Measurements from ENCODE around the gene HOXB5. TPM values are rescaled to one million over a fixed set of nuclear protein-coding genes. Genes with fewer than 3 reads are reported as not detected.

Gene HOXB5
- total and polyA plus RNA-seq, 4 donors: 1.4 to 5.9 (median 3.6) TPM; not detected in 1

DNA sequence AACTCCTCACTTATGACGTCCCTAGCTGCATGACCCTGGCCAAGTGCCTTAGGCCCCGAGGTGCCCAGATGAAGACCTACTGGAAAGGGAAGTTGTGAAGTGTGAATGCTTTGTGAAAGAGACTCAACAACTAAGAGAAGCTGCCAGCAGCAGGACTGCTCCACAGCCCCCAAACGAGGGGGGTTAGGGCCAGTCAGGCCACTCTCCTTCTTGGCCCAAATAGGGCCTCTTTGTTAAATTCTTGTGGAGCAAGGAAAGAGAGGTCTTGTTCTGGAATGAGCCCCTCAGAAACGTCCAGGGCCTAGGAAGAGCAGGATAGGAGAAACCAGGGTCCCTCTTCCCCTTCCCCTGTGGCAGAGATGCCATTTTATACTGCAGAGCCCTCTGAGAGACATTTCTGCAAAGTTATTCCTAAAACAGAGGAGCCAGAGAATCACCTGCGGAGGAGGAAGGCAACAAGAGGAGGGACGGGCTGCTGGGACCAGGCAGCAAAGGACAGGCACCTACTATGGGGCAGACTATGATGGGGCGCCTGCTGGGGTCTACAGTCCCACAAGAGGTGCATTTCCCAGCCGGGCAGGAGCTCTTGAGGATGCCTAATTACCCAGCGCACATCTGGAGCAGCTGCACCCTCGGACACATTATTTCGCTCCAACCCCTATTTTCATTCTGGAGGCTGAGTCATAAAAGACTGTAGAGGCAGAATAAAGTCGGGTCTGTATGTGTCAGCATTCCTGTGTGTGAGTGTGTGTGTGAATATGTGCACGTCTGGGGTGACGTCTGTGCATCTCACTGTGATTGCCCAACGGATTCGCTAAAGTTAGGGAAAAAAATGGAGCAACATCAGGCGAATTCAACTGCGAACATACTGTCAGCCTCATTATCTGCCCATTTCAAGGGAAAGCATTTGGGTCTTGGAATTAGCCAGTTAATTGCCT is 44.0 kb upstream of the HOXB5 start:
- Histone ChIP-seq H3K4me1 (ENCODE audit: control insufficient read depth in 1 of 2, insufficient read depth in 2 of 2, low read length in 2 of 2) (no peaks in the 10 kb centered on the region), H3K27ac (ENCODE audit: low read depth in 1 of 2, low read length in 2 of 2) (no peak overlapping the region), H3K27me3 (ENCODE audit: control insufficient read depth in 1 of 2, insufficient read depth in 2 of 2, low read length in 1 of 2) (peaks cover 0 to 2% of the 10 kb centered on the region in 2 donors), H3K36me3 (ENCODE audit: control insufficient read depth in 1 of 2, insufficient read depth in 2 of 2, low read length in 1 of 2) (no peaks in the 10 kb centered on the region), H3K9me3 (ENCODE audit: control insufficient read depth, low read length) (no peaks in the 10 kb centered on the region), H3K4me3 (ENCODE audit: low read length in 2 of 2) (no peak overlapping the region)
- intact Hi-C loops (cut with DNase I): no loop called here
- WGBS, 2 donors: 55 to 66% methylated on average over 18 of the region's 18 CpGs
- no peak for ATAC-seq (ENCODE audit: low FRiP score)
- DNase-seq: peak in 1 of 2 donors; percentile 31

- H3K9me3 ChIP-seq (ENCODE audit: control insufficient read depth, low read length): no peaks in the 10 kb centered on the region
- 11 to 13% methylated on average over 39 of the region's 39 CpGs for WGBS, 2 donors
- ATAC-seq (ENCODE audit: low FRiP score) (peak; percentile 80), DNase-seq (peak; percentile 84 to 94)
- H3K4me3 ChIP-seq (ENCODE audit: low read length in 2 of 2): no peak overlapping the region
- peaks cover 0 to 2% of the 10 kb centered on the region in 2 donors for H3K27me3 ChIP-seq (ENCODE audit: control insufficient read depth in 1 of 2, insufficient read depth in 2 of 2, low read length in 1 of 2)
- intact Hi-C loops (cut with DNase I): no loop called here
- H3K27ac ChIP-seq (ENCODE audit: low read depth in 1 of 2, low read length in 2 of 2): no peak overlapping the region
- H3K36me3 ChIP-seq (ENCODE audit: control insufficient read depth in 1 of 2, insufficient read depth in 2 of 2, low read length in 1 of 2): no peaks in the 10 kb centered on the region
- H3K4me1 ChIP-seq (ENCODE audit: control insufficient read depth in 1 of 2, insufficient read depth in 2 of 2, low read length in 2 of 2): no peaks in the 10 kb centered on the region
Measured at GRCh38 chr17:48636177-48637018, 42.8 kb upstream of the HOXB5 start.

DNA sequence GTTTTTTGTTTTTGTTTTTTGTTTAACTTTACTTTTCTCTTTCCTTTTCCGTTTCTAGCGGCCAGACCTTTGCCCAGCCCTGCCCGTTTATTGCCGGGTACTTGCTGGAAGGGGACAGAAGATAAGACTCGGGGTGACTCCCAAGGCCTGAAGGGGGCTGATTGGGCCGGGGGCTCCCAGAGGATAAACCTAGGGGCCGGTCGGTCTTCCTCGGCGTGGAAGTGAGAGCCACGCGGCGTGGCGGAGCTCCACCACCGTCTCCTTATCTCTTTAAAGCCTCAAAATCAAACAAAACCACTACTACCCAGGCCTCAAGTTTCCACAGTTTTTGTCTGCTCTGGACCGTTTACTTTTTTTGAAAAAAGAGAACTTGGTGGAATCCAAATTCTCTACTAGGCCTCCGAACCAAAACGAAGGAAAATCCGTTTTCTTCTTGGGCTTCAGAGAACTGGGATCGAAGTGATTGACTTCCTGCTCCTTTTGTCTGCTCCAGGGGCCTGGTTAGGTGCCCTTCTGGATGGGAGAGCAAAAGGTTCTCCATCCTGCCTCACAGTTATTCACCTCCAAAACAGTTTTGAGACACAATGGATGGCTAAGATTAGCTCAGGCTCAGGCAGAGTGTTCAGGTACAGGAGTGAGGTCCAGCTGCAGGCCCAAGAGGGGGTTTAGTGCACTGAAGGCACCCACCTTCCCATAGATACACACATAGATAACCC is 41.1 kb upstream of the HOXB5 start:
- Histone ChIP-seq H3K4me3 (ENCODE audit: low read length in 2 of 2) (no peak overlapping the region), H3K9me3 (ENCODE audit: control insufficient read depth, low read length) (no peaks in the 10 kb centered on the region), H3K36me3 (ENCODE audit: control insufficient read depth in 1 of 2, insufficient read depth in 2 of 2, low read length in 1 of 2) (no peaks in the 10 kb centered on the region), H3K27me3 (ENCODE audit: control insufficient read depth in 1 of 2, insufficient read depth in 2 of 2, low read length in 1 of 2) (peaks cover 0 to 2% of the 10 kb centered on the region in 2 donors), H3K4me1 (ENCODE audit: control insufficient read depth in 1 of 2, insufficient read depth in 2 of 2, low read length in 2 of 2) (no peaks in the 10 kb centered on the region), H3K27ac (ENCODE audit: low read depth in 1 of 2, low read length in 2 of 2) (no peak overlapping the region)
- peak in 1 of 2 donors; percentile 59 for DNase-seq
- WGBS, 2 donors: 56 to 73% methylated on average over 20 of the region's 20 CpGs
- no peak for ATAC-seq (ENCODE audit: low FRiP score)
- intact Hi-C loops (cut with DNase I): no loop called here

- H3K9me3 ChIP-seq (ENCODE audit: control insufficient read depth, low read length): no peaks in the 10 kb centered on the region
- H3K4me3 ChIP-seq (ENCODE audit: low read length in 2 of 2): no peak overlapping the region
- H3K36me3 ChIP-seq (ENCODE audit: control insufficient read depth in 1 of 2, insufficient read depth in 2 of 2, low read length in 1 of 2): no peaks in the 10 kb centered on the region
- DNase-seq: peak; percentile 18 to 56
- 44 to 54% methylated on average over 35 of the region's 35 CpGs for WGBS, 2 donors
- no peak for ATAC-seq (ENCODE audit: low FRiP score)
- H3K4me1 ChIP-seq (ENCODE audit: control insufficient read depth in 1 of 2, insufficient read depth in 2 of 2, low read length in 2 of 2): no peaks in the 10 kb centered on the region
- peaks cover 0 to 2% of the 10 kb centered on the region in 2 donors for H3K27me3 ChIP-seq (ENCODE audit: control insufficient read depth in 1 of 2, insufficient read depth in 2 of 2, low read length in 1 of 2)
- intact Hi-C loops (cut with DNase I): no loop called here
- H3K27ac ChIP-seq (ENCODE audit: low read depth in 1 of 2, low read length in 2 of 2): no peak overlapping the region
Measured at GRCh38 chr17:48633266-48633677, 39.7 kb upstream of the HOXB5 start.

GRCh38 chr17:48632579-48633265 is 39.1 kb upstream of the HOXB5 start:
- ATAC-seq (ENCODE audit: low FRiP score) (no peak), DNase-seq (peak in 1 of 2 donors; percentile 8)
- H3K27me3 ChIP-seq (ENCODE audit: control insufficient read depth in 1 of 2, insufficient read depth in 2 of 2, low read length in 1 of 2): peaks cover 0 to 2% of the 10 kb centered on the region in 2 donors
- no peaks in the 10 kb centered on the region for H3K36me3 ChIP-seq (ENCODE audit: control insufficient read depth in 1 of 2, insufficient read depth in 2 of 2, low read length in 1 of 2)
- H3K4me1 ChIP-seq (ENCODE audit: control insufficient read depth in 1 of 2, insufficient read depth in 2 of 2, low read length in 2 of 2): no peaks in the 10 kb centered on the region
- intact Hi-C loops (cut with DNase I): no loop called here
- WGBS, 2 donors: 67 to 77% methylated on average over 7 of the region's 7 CpGs
- H3K4me3 ChIP-seq (ENCODE audit: low read length in 2 of 2): no peak overlapping the region
- H3K27ac ChIP-seq (ENCODE audit: low read depth in 1 of 2, low read length in 2 of 2): no peak overlapping the region
- H3K9me3 ChIP-seq (ENCODE audit: control insufficient read depth, low read length): no peaks in the 10 kb centered on the region

- DNase-seq (peak; percentile 10 to 32), ATAC-seq (ENCODE audit: low FRiP score) (no peak)
- Histone ChIP-seq H3K27me3 (ENCODE audit: control insufficient read depth in 1 of 2, insufficient read depth in 2 of 2, low read length in 1 of 2) (peaks cover 0 to 2% of the 10 kb centered on the region in 2 donors), H3K4me1 (ENCODE audit: control insufficient read depth in 1 of 2, insufficient read depth in 2 of 2, low read length in 2 of 2) (no peaks in the 10 kb centered on the region), H3K36me3 (ENCODE audit: control insufficient read depth in 1 of 2, insufficient read depth in 2 of 2, low read length in 1 of 2) (no peaks in the 10 kb centered on the region), H3K27ac (ENCODE audit: low read depth in 1 of 2, low read length in 2 of 2) (no peak overlapping the region), H3K4me3 (ENCODE audit: low read length in 2 of 2) (no peak overlapping the region), H3K9me3 (ENCODE audit: control insufficient read depth, low read length) (no peaks in the 10 kb centered on the region)
- intact Hi-C loops (cut with DNase I): no loop called here
- WGBS, 2 donors: 62 to 81% methylated on average over 7 of the region's 7 CpGs
Measured at GRCh38 chr17:48631693-48632578, 38.4 kb upstream of the HOXB5 start.

DNA sequence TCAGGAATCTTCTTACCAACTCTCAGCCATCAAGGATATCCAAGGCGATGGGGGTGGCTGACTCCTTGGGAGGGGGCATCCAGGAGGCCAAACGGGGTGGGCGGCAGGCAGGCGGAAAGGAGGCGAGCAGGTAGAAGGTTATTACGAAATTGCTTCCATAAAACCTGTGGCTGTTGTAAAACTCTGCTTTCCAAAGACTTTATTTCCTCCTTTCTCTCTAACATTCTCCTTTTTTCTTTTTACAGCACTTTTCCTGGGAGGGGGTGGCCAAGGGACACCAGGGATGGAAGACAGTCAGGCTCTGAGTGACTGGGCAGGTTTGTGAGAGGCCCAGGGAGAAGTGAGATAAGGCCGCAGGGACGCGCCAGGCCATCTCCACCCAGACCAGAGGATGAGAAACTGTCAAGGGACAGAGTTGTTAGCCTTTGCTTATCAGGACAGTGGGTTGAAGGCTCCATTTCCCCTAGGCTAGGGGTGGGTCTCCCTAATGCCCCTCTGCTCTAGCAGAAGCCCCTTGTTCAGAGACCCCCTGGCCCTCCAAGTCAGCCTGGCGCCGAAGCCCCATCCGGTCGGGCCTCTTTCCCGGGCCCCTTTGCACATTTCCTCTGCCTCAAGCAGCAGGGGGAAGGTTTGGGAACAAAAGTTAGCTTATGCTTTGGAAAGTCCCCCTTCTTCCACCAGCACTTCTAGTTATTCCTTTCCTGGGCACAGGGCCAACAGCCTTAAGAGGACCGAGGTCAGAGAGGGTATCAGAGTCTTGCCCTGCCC is 37.5 kb upstream of the HOXB5 start:
- intact Hi-C loops (cut with DNase I): no loop called here
- Histone ChIP-seq H3K4me1 (ENCODE audit: control insufficient read depth in 1 of 2, insufficient read depth in 2 of 2, low read length in 2 of 2) (no peaks in the 10 kb centered on the region), H3K27ac (ENCODE audit: low read depth in 1 of 2, low read length in 2 of 2) (no peak overlapping the region), H3K36me3 (ENCODE audit: control insufficient read depth in 1 of 2, insufficient read depth in 2 of 2, low read length in 1 of 2) (no peaks in the 10 kb centered on the region), H3K27me3 (ENCODE audit: control insufficient read depth in 1 of 2, insufficient read depth in 2 of 2, low read length in 1 of 2) (peaks cover 0 to 2% of the 10 kb centered on the region in 2 donors), H3K4me3 (ENCODE audit: low read length in 2 of 2) (no peak overlapping the region), H3K9me3 (ENCODE audit: control insufficient read depth, low read length) (no peaks in the 10 kb centered on the region)
- 55 to 58% methylated on average over 15 of the region's 15 CpGs for WGBS, 2 donors
- ATAC-seq (ENCODE audit: low FRiP score): no peak
- peak; percentile 20 to 33 for DNase-seq

Measured in aorta (tissue), 5 donors.